ENCODE data around the gene IKZF3.

IKZF3 gene

DNA sequence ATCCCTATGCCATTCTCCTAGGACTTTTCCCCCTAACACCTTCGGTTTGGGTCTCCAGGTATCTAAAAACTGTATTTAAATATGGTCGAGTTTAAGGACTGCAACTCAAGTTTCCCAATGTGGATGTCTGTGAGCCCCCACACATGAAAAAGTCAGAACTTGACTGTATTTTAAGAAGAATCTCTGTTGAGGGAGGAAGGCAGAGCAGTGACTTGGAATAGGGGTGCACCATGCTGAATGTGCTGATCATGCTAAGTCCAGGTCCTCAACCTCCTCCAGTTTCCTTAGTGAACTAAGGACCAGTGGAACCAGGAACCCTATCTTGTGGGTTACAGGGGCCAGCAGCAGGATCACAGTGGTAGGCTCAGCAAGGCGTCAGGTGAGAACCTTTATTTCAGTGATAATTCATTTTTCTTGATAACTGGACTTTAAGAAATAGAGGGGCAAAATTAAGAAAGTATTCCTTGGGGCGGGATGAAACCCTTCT lies 106.9 kb downstream of the IKZF3 start:
- no peak for TF ChIP-seq CTCF (IDR thresholded peaks at IDR 0.05; ENCODE audit: low read depth, low read length)
- no peak overlapping the region for H3K4me3 ChIP-seq (replicated peaks in 1 of 2; ENCODE audit: low read depth in 2 of 2, low read length in 2 of 2)
- DNase-seq (ENCODE audit: low read depth in 2 of 2): no peak

GRCh38 chr17:39756380-39757079 lies 107.6 kb downstream of the IKZF3 start:
- DNase-seq (ENCODE audit: low read depth in 2 of 2): no peak
- no peak overlapping the region for H3K4me3 ChIP-seq (replicated peaks in 1 of 2; ENCODE audit: low read depth in 2 of 2, low read length in 2 of 2)
- no peak for TF ChIP-seq CTCF (IDR thresholded peaks at IDR 0.05; ENCODE audit: low read depth, low read length)

GRCh38 chr17:39755554-39756379 lies 108.3 kb downstream of the IKZF3 start:
- TF ChIP-seq CTCF (IDR thresholded peaks at IDR 0.05; ENCODE audit: low read depth, low read length): no peak
- DNase-seq (ENCODE audit: low read depth in 2 of 2): no peak
- H3K4me3 ChIP-seq (replicated peaks in 1 of 2; ENCODE audit: low read depth in 2 of 2, low read length in 2 of 2): no peak overlapping the region

DNA sequence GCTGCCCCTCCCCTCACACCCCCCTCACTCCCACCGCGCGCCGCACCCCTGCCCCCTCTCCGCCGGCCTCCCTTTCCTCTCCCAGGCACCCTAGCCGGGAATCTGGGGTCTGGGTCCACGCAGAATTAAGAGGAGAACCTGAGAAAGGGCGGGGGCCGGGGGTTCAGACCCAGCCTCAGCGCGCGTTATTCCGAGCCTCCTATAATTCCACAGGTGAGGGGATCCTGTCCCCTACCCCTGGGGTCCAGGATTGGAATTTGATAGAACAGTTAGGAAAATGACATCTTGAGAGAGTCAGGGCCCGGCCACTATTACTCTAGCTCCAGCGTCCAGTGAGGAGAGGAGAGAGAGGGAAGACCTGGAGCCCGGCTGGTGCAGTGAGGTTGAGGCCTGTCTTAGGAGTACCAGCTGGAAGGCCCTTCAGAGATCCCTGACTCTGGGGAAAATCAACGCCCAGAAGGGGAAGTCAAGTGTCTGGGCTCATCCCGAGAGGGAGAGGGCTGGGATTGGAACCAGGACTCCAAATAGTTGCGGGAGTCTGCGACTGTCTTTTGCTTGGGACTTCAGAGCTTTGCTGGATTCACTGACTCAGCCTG lies 109.1 kb downstream of the IKZF3 start:
- TF ChIP-seq CTCF (IDR thresholded peaks at IDR 0.05; ENCODE audit: low read depth, low read length): no peak
- peak overlapping the region; percentile 63 for H3K4me3 ChIP-seq (replicated peaks in 1 of 2; ENCODE audit: low read depth in 2 of 2, low read length in 2 of 2)
- DNase-seq (ENCODE audit: low read depth in 2 of 2): peak in 1 of 2 donors; percentile 12

- peak overlapping the region; percentile 63 for H3K4me3 ChIP-seq (replicated peaks in 1 of 2; ENCODE audit: low read depth in 2 of 2, low read length in 2 of 2)
- peak; percentile 56 for TF ChIP-seq CTCF (IDR thresholded peaks at IDR 0.05; ENCODE audit: low read depth, low read length)
- peak; percentile 83 to 92 for DNase-seq (ENCODE audit: low read depth in 2 of 2)
These were observed 109.8 kb downstream of the IKZF3 start for GRCh38 chr17:39754161-39754957.

GRCh38 chr17:39753514-39754160 lies 110.5 kb downstream of the IKZF3 start:
- peak overlapping the region; percentile 63 for H3K4me3 ChIP-seq (replicated peaks in 1 of 2; ENCODE audit: low read depth in 2 of 2, low read length in 2 of 2)
- no peak for DNase-seq (ENCODE audit: low read depth in 2 of 2)
- no peak for TF ChIP-seq CTCF (IDR thresholded peaks at IDR 0.05; ENCODE audit: low read depth, low read length)

Data from cardiac fibroblast (primary cell).